HepG2 (cell line): ENCODE results near the gene DPH5. TPM values are rescaled to one million over a fixed set of nuclear protein-coding genes. Genes with fewer than 3 reads are reported as not detected.

Experiments used
- ATF7-NPFF ChIP-seq: sonication (generic); formaldehyde crosslinking; IDR thresholded peaks from 2 replicates; pipeline ENCODE4 v1.8.1; 2023; ENCODE audit warnings: mild to moderate bottlenecking, low read depth, missing genetic modification reagents, moderate library complexity
- IKZF4 ChIP-seq: sonication (generic); formaldehyde crosslinking; IDR thresholded peaks from 2 replicates; pipeline ENCODE4 v1.5.1; 2020; ENCODE audit warnings: borderline replicate concordance, mild to moderate bottlenecking, low read depth, missing genetic modification reagents; ENCODE audit errors: not compliant biosample characterization
- ZNF629 ChIP-seq: sonication (generic); formaldehyde crosslinking; conservative IDR thresholded peaks from 2 replicates; pipeline ENCODE4 v1.5.0; 2020; ENCODE audit warnings: missing genetic modification reagents
- ZSCAN9 ChIP-seq: IDR thresholded peaks from 2 replicates; pipeline ENCODE4 v1.6.1; 2016; ENCODE audit warnings: borderline replicate concordance
- polyA plus RNA-seq, 8 experiments: library from polyadenylated mRNA; depleted of rRNA in 3 of 8; stranded (reverse) in 7 of 8; unstranded in 1 of 8; fragments of >200 nt; fragmentation: Illumina TruSeq in 4 of 8; extraction: Trizol in 4 of 8; gene quantifications; 2 replicates each; pipeline versions ENCODE4 v1.2.1 to v1.2.3, GENCODE V29; 2011 to 2016; ENCODE audit warnings: low read depth in 4 of 8, missing spikeins in 1 of 8, mixed read lengths in 1 of 8; ENCODE audit not compliant: insufficient read depth in 1 of 8
- total RNA-seq, 5 experiments: library from RNA; depleted of rRNA; stranded (reverse); fragments of >200 nt; fragmentation: Illumina TruSeq; extraction: Trizol; gene quantifications; 2 replicates each; pipeline ENCODE4 v1.2.3, GENCODE V29; 2016; ENCODE audit warnings: low read depth in 1 of 5
- TF ChIP-seq, protein P1 (sequence below): sonication (generic); formaldehyde crosslinking; IDR thresholded peaks from 2 replicates; pipeline ENCODE4 v1.5.1; 2020; ENCODE audit warnings: mild to moderate bottlenecking, missing genetic modification reagents, moderate library complexity
- TF ChIP-seq, protein P2 (sequence below): sonication (generic); formaldehyde crosslinking; IDR thresholded peaks from 2 replicates; pipeline ENCODE4 v1.4.0; 2020; ENCODE audit warnings: missing genetic modification reagents
- TF ChIP-seq, protein P3 (sequence below): sonication (generic); formaldehyde crosslinking; IDR thresholded peaks from 2 replicates; pipeline ENCODE4 v1.4.0; 2020; ENCODE audit warnings: missing genetic modification reagents, borderline replicate concordance
- TF ChIP-seq, protein P4 (sequence below): sonication (generic); formaldehyde crosslinking; IDR thresholded peaks from 2 replicates; pipeline ENCODE4 v1.5.0; 2020; ENCODE audit warnings: mild to moderate bottlenecking, missing genetic modification reagents
- TF ChIP-seq, protein P5 (sequence below): sonication (generic); formaldehyde crosslinking; IDR thresholded peaks from 2 replicates; pipeline ENCODE4 v1.4.0; 2020; ENCODE audit warnings: missing genetic modification reagents

The DPH5 gene
- total and polyA plus RNA-seq, 2 of the 13 experiments (the other 11 are each of a cell fraction or from before 2014, with no cell fraction given) = 53.2 to 79.6 TPM

DNA sequence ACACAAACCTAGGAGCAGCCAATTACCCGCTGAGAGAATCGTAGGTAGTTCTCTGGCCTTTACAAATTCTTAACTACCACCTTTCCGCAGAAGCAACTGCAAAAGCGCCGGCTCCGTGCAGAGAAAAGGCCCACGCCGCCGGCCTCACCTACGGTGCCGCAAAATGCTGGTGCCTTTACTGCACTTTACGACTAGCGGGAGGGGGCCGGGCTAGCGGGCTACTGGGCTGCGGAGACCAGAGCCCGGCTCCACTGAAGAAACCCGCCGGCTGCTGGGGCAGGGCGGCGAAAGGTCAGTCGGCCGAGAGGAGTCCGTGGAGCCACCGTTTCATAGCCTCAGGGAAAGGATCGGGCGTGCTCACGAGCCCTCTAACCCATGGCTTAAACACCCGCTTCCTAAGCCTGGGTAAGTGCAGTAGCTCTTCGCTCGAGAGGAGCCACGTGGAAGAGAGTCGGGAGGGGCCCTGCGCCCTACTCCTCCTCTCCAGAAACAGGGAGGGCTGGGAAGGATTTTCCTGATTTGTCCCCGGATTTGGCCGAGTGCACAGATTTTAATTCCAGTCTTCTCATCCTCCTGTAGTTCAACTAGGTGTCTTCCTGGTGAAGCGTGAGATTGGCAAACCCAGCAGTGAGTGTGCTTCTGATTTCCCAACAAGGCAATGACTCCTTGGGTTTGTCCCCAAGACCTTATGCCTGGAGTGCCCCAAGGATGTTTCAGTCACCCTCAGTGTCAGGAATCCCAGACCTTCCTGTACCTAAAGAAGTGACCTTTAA is at the start of gene DPH5 (continued):
- TF ChIP-seq, protein P1, sequence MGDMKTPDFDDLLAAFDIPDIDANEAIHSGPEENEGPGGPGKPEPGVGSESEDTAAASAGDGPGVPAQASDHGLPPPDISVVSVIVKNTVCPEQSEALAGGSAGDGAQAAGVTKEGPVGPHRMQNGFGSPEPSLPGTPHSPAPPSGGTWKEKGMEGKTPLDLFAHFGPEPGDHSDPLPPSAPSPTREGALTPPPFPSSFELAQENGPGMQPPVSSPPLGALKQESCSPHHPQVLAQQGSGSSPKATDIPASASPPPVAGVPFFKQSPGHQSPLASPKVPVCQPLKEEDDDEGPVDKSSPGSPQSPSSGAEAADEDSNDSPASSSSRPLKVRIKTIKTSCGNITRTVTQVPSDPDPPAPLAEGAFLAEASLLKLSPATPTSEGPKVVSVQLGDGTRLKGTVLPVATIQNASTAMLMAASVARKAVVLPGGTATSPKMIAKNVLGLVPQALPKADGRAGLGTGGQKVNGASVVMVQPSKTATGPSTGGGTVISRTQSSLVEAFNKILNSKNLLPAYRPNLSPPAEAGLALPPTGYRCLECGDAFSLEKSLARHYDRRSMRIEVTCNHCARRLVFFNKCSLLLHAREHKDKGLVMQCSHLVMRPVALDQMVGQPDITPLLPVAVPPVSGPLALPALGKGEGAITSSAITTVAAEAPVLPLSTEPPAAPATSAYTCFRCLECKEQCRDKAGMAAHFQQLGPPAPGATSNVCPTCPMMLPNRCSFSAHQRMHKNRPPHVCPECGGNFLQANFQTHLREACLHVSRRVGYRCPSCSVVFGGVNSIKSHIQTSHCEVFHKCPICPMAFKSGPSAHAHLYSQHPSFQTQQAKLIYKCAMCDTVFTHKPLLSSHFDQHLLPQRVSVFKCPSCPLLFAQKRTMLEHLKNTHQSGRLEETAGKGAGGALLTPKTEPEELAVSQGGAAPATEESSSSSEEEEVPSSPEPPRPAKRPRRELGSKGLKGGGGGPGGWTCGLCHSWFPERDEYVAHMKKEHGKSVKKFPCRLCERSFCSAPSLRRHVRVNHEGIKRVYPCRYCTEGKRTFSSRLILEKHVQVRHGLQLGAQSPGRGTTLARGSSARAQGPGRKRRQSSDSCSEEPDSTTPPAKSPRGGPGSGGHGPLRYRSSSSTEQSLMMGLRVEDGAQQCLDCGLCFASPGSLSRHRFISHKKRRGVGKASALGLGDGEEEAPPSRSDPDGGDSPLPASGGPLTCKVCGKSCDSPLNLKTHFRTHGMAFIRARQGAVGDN = peak; percentile 90
- TF ChIP-seq ZNF629 (CRISPR knock-in tag) (0 out of 2 replicates have a peak, but pooled peaks have one; percentile 29), ATF7-NPFF (CRISPR knock-in tag) (peak; percentile 51), IKZF4 (no peak), ZSCAN9 (CRISPR knock-in tag) (peak; percentile 73; the same call in 1 of the 2 replicates)
- TF ChIP-seq, protein P2, sequence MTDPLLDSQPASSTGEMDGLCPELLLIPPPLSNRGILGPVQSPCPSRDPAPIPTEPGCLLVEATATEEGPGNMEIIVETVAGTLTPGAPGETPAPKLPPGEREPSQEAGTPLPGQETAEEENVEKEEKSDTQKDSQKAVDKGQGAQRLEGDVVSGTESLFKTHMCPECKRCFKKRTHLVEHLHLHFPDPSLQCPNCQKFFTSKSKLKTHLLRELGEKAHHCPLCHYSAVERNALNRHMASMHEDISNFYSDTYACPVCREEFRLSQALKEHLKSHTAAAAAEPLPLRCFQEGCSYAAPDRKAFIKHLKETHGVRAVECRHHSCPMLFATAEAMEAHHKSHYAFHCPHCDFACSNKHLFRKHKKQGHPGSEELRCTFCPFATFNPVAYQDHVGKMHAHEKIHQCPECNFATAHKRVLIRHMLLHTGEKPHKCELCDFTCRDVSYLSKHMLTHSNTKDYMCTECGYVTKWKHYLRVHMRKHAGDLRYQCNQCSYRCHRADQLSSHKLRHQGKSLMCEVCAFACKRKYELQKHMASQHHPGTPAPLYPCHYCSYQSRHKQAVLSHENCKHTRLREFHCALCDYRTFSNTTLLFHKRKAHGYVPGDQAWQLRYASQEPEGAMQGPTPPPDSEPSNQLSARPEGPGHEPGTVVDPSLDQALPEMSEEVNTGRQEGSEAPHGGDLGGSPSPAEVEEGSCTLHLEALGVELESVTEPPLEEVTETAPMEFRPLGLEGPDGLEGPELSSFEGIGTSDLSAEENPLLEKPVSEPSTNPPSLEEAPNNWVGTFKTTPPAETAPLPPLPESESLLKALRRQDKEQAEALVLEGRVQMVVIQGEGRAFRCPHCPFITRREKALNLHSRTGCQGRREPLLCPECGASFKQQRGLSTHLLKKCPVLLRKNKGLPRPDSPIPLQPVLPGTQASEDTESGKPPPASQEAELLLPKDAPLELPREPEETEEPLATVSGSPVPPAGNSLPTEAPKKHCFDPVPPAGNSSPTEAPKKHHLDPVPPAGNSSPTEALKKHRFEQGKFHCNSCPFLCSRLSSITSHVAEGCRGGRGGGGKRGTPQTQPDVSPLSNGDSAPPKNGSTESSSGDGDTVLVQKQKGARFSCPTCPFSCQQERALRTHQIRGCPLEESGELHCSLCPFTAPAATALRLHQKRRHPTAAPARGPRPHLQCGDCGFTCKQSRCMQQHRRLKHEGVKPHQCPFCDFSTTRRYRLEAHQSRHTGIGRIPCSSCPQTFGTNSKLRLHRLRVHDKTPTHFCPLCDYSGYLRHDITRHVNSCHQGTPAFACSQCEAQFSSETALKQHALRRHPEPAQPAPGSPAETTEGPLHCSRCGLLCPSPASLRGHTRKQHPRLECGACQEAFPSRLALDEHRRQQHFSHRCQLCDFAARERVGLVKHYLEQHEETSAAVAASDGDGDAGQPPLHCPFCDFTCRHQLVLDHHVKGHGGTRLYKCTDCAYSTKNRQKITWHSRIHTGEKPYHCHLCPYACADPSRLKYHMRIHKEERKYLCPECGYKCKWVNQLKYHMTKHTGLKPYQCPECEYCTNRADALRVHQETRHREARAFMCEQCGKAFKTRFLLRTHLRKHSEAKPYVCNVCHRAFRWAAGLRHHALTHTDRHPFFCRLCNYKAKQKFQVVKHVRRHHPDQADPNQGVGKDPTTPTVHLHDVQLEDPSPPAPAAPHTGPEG = peak; percentile 58; the same call in 1 of the 2 replicates
- TF ChIP-seq, protein P3, sequence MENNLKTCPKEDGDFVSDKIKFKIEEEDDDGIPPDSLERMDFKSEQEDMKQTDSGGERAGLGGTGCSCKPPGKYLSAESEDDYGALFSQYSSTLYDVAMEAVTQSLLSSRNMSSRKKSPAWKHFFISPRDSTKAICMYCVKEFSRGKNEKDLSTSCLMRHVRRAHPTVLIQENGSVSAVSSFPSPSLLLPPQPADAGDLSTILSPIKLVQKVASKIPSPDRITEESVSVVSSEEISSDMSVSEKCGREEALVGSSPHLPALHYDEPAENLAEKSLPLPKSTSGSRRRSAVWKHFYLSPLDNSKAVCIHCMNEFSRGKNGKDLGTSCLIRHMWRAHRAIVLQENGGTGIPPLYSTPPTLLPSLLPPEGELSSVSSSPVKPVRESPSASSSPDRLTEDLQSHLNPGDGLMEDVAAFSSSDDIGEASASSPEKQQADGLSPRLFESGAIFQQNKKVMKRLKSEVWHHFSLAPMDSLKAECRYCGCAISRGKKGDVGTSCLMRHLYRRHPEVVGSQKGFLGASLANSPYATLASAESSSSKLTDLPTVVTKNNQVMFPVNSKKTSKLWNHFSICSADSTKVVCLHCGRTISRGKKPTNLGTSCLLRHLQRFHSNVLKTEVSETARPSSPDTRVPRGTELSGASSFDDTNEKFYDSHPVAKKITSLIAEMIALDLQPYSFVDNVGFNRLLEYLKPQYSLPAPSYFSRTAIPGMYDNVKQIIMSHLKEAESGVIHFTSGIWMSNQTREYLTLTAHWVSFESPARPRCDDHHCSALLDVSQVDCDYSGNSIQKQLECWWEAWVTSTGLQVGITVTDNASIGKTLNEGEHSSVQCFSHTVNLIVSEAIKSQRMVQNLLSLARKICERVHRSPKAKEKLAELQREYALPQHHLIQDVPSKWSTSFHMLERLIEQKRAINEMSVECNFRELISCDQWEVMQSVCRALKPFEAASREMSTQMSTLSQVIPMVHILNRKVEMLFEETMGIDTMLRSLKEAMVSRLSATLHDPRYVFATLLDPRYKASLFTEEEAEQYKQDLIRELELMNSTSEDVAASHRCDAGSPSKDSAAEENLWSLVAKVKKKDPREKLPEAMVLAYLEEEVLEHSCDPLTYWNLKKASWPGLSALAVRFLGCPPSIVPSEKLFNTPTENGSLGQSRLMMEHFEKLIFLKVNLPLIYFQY (CRISPR knock-in tag) = peak; percentile 92
- TF ChIP-seq, protein P4, sequence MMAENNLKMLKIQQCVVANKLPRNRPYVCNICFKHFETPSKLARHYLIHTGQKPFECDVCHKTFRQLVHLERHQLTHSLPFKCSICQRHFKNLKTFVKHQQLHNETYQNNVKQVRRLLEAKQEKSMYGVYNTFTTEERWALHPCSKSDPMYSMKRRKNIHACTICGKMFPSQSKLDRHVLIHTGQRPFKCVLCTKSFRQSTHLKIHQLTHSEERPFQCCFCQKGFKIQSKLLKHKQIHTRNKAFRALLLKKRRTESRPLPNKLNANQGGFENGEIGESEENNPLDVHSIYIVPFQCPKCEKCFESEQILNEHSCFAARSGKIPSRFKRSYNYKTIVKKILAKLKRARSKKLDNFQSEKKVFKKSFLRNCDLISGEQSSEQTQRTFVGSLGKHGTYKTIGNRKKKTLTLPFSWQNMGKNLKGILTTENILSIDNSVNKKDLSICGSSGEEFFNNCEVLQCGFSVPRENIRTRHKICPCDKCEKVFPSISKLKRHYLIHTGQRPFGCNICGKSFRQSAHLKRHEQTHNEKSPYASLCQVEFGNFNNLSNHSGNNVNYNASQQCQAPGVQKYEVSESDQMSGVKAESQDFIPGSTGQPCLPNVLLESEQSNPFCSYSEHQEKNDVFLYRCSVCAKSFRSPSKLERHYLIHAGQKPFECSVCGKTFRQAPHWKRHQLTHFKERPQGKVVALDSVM = peak; percentile 33
- TF ChIP-seq, protein P5, sequence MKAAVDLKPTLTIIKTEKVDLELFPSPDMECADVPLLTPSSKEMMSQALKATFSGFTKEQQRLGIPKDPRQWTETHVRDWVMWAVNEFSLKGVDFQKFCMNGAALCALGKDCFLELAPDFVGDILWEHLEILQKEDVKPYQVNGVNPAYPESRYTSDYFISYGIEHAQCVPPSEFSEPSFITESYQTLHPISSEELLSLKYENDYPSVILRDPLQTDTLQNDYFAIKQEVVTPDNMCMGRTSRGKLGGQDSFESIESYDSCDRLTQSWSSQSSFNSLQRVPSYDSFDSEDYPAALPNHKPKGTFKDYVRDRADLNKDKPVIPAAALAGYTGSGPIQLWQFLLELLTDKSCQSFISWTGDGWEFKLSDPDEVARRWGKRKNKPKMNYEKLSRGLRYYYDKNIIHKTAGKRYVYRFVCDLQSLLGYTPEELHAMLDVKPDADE (CRISPR knock-in tag) = 0 out of 2 replicates have a peak, but pooled peaks have one; percentile 39
